H1 (cell line): ENCODE results near the gene BLNK. TPM values are rescaled to one million over a fixed set of nuclear protein-coding genes. Genes with fewer than 3 reads are reported as not detected.

Experiments
- CTCF ChIA-PET: fragments of 300-600 bp; sonication (Branson Sonifier 250); formaldehyde crosslinking; loops from one replicate; lab custom pipeline; 2021; ENCODE audit not compliant: partially characterized antibody; lab: Charles Lee
- POLR2A ChIA-PET: fragments of 300-600 bp; sonication (Branson Sonifier 250); formaldehyde crosslinking; loops from one replicate; lab custom pipeline; 2021; ENCODE audit warnings: inconsistent platforms; ENCODE audit not compliant: partially characterized antibody; lab: Charles Lee
- DNase-seq, 2 experiments: peaks; one replicate each; pipeline versions ENCODE4 v3.0.0 to v3.0.0-alpha.2; 2010 to 2022; ENCODE audit warnings: low spot score in 2 of 2, low read depth in 1 of 2, mixed read lengths in 1 of 2
- FAIRE-seq: peaks from 2 replicates; lab custom pipeline; 2011; peaks lifted over from hg19 to GRCh38; lab: Jason Lieb, UNC
- H2AFZ ChIP-seq: 2 replicates; pipeline ENCODE4 v1.8.1; 2012; ENCODE audit warnings: low read length, inconsistent platforms
- H2AK5ac ChIP-seq: 2 replicates; pipeline ENCODE4 v1.6.1; 2013; ENCODE audit warnings: low read depth, low read length
- H2BK120ac ChIP-seq: replicated peaks from 2 replicates; pipeline ENCODE3; 2013; ENCODE audit warnings: low read depth, low read length, inconsistent platforms
- H2BK12ac ChIP-seq: 2 replicates; pipeline ENCODE4 v1.6.1; 2013; ENCODE audit warnings: low read depth, low read length
- H2BK15ac ChIP-seq: 2 replicates; pipeline ENCODE4 v1.6.1; 2013; ENCODE audit warnings: low read length
- H2BK20ac ChIP-seq: 2 replicates; pipeline ENCODE4 v1.6.1; 2013; ENCODE audit warnings: low read length
- H2BK5ac ChIP-seq: 2 replicates; pipeline ENCODE4 v1.6.1; 2013; ENCODE audit warnings: low read depth, low read length
- H3K14ac ChIP-seq: 2 replicates; pipeline ENCODE4 v1.6.1; 2013; ENCODE audit warnings: inconsistent platforms; ENCODE audit not compliant: insufficient read length
- H3K18ac ChIP-seq: 2 replicates; pipeline ENCODE4 v1.6.1; 2013; ENCODE audit warnings: low read length; ENCODE audit errors: extremely low read depth
- H3K23ac ChIP-seq: 2 replicates; pipeline ENCODE4 v1.6.1; 2013; ENCODE audit warnings: inconsistent platforms; ENCODE audit not compliant: insufficient read length
- H3K23me2 ChIP-seq: 2 replicates; pipeline ENCODE4 v1.6.1; 2013; ENCODE audit warnings: low read depth, low read length
- H3K27ac ChIP-seq: 2 replicates; pipeline ENCODE4 v1.6.1; 2011; ENCODE audit warnings: low read depth, low read length, inconsistent platforms
- H3K27me3 ChIP-seq, 4 experiments: replicated peaks in 1 of 4; 1 replicate in 1 of 4; 2 replicates in 3 of 4; pipeline versions ENCODE4 v1.6.1 to v1.8.1; 2011 to 2013; ENCODE audit warnings: low read length in 3 of 4, mild to moderate bottlenecking in 3 of 4, inconsistent platforms in 2 of 4, mixed read lengths in 2 of 4, moderate library complexity in 1 of 4; ENCODE audit not compliant: control insufficient read depth in 3 of 4, insufficient read depth in 3 of 4; ENCODE audit errors: extremely low read depth in 1 of 4
- H3K36me3 ChIP-seq, 4 experiments: 2 replicates each; pipeline versions ENCODE4 v1.6.1 to v1.8.1; 2011 to 2013; ENCODE audit warnings: mild to moderate bottlenecking in 4 of 4, low read length in 3 of 4, moderate library complexity in 2 of 4, control low read depth in 1 of 4, inconsistent platforms in 1 of 4; ENCODE audit not compliant: insufficient read depth in 4 of 4, control insufficient read depth in 2 of 4
- H3K4ac ChIP-seq: replicated peaks from 2 replicates; pipeline ENCODE3; 2013; ENCODE audit warnings: low read length, low read depth, mixed read lengths, inconsistent platforms; ENCODE audit not compliant: insufficient read length
- H3K4me1 ChIP-seq, 4 experiments: replicated peaks in 1 of 4; 1 replicate in 1 of 4; 2 replicates in 3 of 4; pipeline versions ENCODE4 v1.6.1 to v1.8.1; 2011 to 2013; ENCODE audit warnings: low read length in 3 of 4, inconsistent platforms in 2 of 4, mixed read lengths in 1 of 4; ENCODE audit not compliant: insufficient read depth in 4 of 4, control insufficient read depth in 3 of 4
- H3K4me2 ChIP-seq, 2 experiments: 2 replicates each; pipeline versions ENCODE4 v1.6.1 to v1.8.1; 2011 to 2013; ENCODE audit warnings: low read depth in 2 of 2, low read length in 2 of 2, control low read depth in 1 of 2, inconsistent platforms in 1 of 2, mild to moderate bottlenecking in 1 of 2; ENCODE audit not compliant: insufficient read depth in 1 of 2
- H3K4me3 ChIP-seq, 4 experiments: fragments of 200-600, 300-600 bp in 1 of 4; sonication (generic), shearing (Covaris generic), sonication (Bioruptor Twin) in 1 of 4; 2 replicates each; pipeline versions ENCODE4 v1.5.1 to v1.8.1; 2011 to 2016; ENCODE audit warnings: low read length in 4 of 4, low read depth in 3 of 4, control low read depth in 2 of 4, inconsistent platforms in 2 of 4, mild to moderate bottlenecking in 2 of 4, mixed read lengths in 1 of 4, moderate library complexity in 1 of 4; ENCODE audit not compliant: insufficient read depth in 2 of 4; ENCODE audit errors: extremely low read depth in 1 of 4
- H3K56ac ChIP-seq: replicated peaks from 2 replicates; pipeline ENCODE3; 2013; ENCODE audit warnings: low read depth, mild to moderate bottlenecking, mixed read lengths, low read length, inconsistent platforms; ENCODE audit not compliant: insufficient read length
- H3K79me1 ChIP-seq: 2 replicates; pipeline ENCODE4 v1.6.1; 2013; ENCODE audit warnings: low read depth, low read length, control low read depth
- H3K79me2 ChIP-seq, 2 experiments: 2 replicates each; pipeline versions ENCODE4 v1.6.1 to v1.8.1; 2012 to 2013; ENCODE audit warnings: low read length in 2 of 2, mild to moderate bottlenecking in 2 of 2, inconsistent platforms in 1 of 2; ENCODE audit not compliant: insufficient read depth in 2 of 2, control insufficient read depth in 1 of 2
- H3K9ac ChIP-seq, 4 experiments: replicated peaks in 1 of 4; 1 replicate in 1 of 4; 2 replicates in 3 of 4; pipeline versions ENCODE4 v1.6.1 to v1.8.1; 2011 to 2013; ENCODE audit warnings: low read depth in 3 of 4, low read length in 3 of 4, control low read depth in 2 of 4, mild to moderate bottlenecking in 2 of 4, moderate library complexity in 2 of 4, inconsistent platforms in 1 of 4; ENCODE audit errors: extremely low read depth in 1 of 4
- H3K9me3 ChIP-seq, 2 experiments: 2 replicates each; pipeline versions ENCODE4 v1.6.1 to v1.8.1; 2012 to 2013; ENCODE audit warnings: mild to moderate bottlenecking in 2 of 2, moderate library complexity in 2 of 2, control low read depth in 1 of 2, inconsistent platforms in 1 of 2, low read depth in 1 of 2, low read length in 1 of 2, mixed read lengths in 1 of 2; ENCODE audit not compliant: insufficient read depth in 2 of 2
- H4K20me1 ChIP-seq, 2 experiments: replicated peaks in 1 of 2; 2 replicates each; pipeline versions ENCODE3 to v1.8.1; 2011 to 2013; ENCODE audit warnings: inconsistent platforms in 2 of 2, low read length in 2 of 2, mild to moderate bottlenecking in 1 of 2; ENCODE audit not compliant: insufficient read depth in 2 of 2, control insufficient read depth in 1 of 2
- H4K5ac ChIP-seq: 2 replicates; pipeline ENCODE4 v1.6.1; 2013; ENCODE audit warnings: low read length, low read depth, mixed read lengths, inconsistent platforms; ENCODE audit not compliant: insufficient read length
- H4K8ac ChIP-seq: 2 replicates; pipeline ENCODE4 v1.8.0; 2013; ENCODE audit warnings: mild to moderate bottlenecking, moderate library complexity, low read length, inconsistent platforms; ENCODE audit not compliant: insufficient read depth; ENCODE audit errors: extremely low read depth
- H4K91ac ChIP-seq: replicated peaks from 2 replicates; pipeline ENCODE3; 2013; ENCODE audit warnings: low read length, mixed read lengths, inconsistent platforms; ENCODE audit not compliant: insufficient read length
- WGBS, 2 experiments: shearing (Covaris generic) in 1 of 2; methylation state at CpG; one replicate each; pipeline versions ENCODE4 v1.1.6 to v1.1.7; 2013 to 2015; ENCODE audit warnings: low lambda C conversion rate in 2 of 2, mixed read lengths in 2 of 2, inconsistent platforms in 1 of 2, low coverage in 1 of 2, missing lambda C conversion rate in 1 of 2; ENCODE audit not compliant: insufficient replicate concordance in 2 of 2, insufficient coverage in 1 of 2, insufficient read length in 1 of 2; ENCODE audit errors: extremely low coverage in 1 of 2, missing lambda C conversion rate in 1 of 2; 5-methylcytosine and 5-hydroxymethylcytosine counted together
- polyA plus RNA-seq, 7 experiments: library from polyadenylated mRNA; depleted of rRNA in 3 of 7; stranded (reverse) in 5 of 7; unstranded in 2 of 7; fragments of >200 nt in 5 of 7; fragments of 200-250 nt in 2 of 7; gene quantifications; 1 replicate in 5 of 7; 2 replicates in 1 of 7; 4 replicates in 1 of 7; pipeline versions ENCODE4 v1.2.1 to v1.2.3, GENCODE V29; 2011 to 2013; ENCODE audit warnings: missing spikeins in 2 of 7, mixed read lengths in 2 of 7
- total RNA-seq: library from RNA; stranded (reverse); fragmentation: NEBNext Ultra II Directional; extraction: Animal tissue kit (Norgen Biotek cat#: 25700); gene quantifications from 2 replicates; pipeline ENCODE4 v1.2.1, GENCODE V29; 2021

BLNK gene
- total and polyA plus RNA-seq, 2 of the 8 experiments (the other 6 are each of a cell fraction or from before 2014, with no cell fraction given): not detected

GRCh38 chr10:96295475-96295874 lies 24.1 kb upstream of the BLNK start:
- no peaks in the 10 kb centered on the region for H3K9me3 ChIP-seq
- H3K9ac ChIP-seq: no peak overlapping the region
- WGBS, 2 experiments: 76% methylated on average over 4 of the region's 4 CpGs; no CpG with 5 or more reads in 1 of the 2 experiments
- H3K27me3 ChIP-seq: no peaks in the 10 kb centered on the region; a peak in 2 of 7 replicates
- H3K4me2 ChIP-seq: no peak overlapping the region
- no peaks in the 10 kb centered on the region for H3K23me2 ChIP-seq
- no peak overlapping the region for H3K4me3 ChIP-seq
- H3K56ac ChIP-seq: no peak overlapping the region
- H4K91ac ChIP-seq: no peak overlapping the region
- H3K79me1 ChIP-seq: no peaks in the 10 kb centered on the region
- H3K36me3 ChIP-seq: no peaks in the 10 kb centered on the region
- no peak overlapping the region for H3K14ac ChIP-seq
- no peak overlapping the region for H2BK20ac ChIP-seq
- DNase-seq (no peak), FAIRE-seq (no peak)
- no peaks in the 10 kb centered on the region for H3K79me2 ChIP-seq
- no peak overlapping the region for H3K27ac ChIP-seq
- no peaks in the 10 kb centered on the region for H4K20me1 ChIP-seq
- H2AK5ac ChIP-seq: no peak overlapping the region
- CTCF ChIA-PET: interaction anchor here (0.7 to 7.1 kb wide), 8 partner anchors 10 to 279 kb away, joined by 3 to 151 read pairs (median 4); no protein-coding TSS in a partner anchor
- POLR2A ChIA-PET: interaction anchor here (1.3 to 1.6 kb wide), 2 partner anchors 13 to 61 kb away, joined by 3 to 4 read pairs; no protein-coding TSS in a partner anchor
- H2BK12ac ChIP-seq: no peak overlapping the region
- H3K18ac ChIP-seq: no peak overlapping the region
- H2AFZ ChIP-seq: no peak overlapping the region
- no peak overlapping the region for H4K5ac ChIP-seq
- H3K4me1 ChIP-seq: no peaks in the 10 kb centered on the region
- no peak overlapping the region for H2BK15ac ChIP-seq
- H3K4ac ChIP-seq: no peak overlapping the region
- H3K23ac ChIP-seq: no peak overlapping the region
- no peak overlapping the region for H2BK5ac ChIP-seq
- no peak overlapping the region for H2BK120ac ChIP-seq
- H4K8ac ChIP-seq: no peak overlapping the region
